Measurements from ENCODE around the gene SLC25A23.

DNA sequence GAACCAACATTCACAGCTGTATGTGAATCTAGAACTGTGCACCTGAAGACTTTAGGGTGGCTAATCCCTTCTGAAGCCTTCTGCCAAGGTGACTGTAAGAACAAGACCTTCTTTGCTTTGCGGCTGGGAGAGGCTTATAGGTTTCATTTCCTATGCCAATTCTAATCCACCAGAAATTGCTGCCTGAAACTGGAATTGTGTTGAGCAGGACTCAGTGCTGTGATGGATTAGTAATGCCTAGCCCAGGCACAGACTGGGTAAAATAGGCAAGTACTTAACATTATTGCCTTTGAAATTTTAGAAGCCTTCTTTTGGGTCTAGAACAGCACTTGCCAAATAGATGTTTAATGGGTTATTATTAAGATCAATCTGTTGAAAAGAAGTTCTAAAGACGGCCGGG is 11.5 kb downstream of the SLC25A23 start:
- no peak for TF ChIP-seq POLR2A (IDR thresholded peaks at IDR 0.05)
- TF ChIP-seq, protein P1, sequence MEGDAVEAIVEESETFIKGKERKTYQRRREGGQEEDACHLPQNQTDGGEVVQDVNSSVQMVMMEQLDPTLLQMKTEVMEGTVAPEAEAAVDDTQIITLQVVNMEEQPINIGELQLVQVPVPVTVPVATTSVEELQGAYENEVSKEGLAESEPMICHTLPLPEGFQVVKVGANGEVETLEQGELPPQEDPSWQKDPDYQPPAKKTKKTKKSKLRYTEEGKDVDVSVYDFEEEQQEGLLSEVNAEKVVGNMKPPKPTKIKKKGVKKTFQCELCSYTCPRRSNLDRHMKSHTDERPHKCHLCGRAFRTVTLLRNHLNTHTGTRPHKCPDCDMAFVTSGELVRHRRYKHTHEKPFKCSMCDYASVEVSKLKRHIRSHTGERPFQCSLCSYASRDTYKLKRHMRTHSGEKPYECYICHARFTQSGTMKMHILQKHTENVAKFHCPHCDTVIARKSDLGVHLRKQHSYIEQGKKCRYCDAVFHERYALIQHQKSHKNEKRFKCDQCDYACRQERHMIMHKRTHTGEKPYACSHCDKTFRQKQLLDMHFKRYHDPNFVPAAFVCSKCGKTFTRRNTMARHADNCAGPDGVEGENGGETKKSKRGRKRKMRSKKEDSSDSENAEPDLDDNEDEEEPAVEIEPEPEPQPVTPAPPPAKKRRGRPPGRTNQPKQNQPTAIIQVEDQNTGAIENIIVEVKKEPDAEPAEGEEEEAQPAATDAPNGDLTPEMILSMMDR (IDR thresholded peaks at IDR 0.05) = no peak
